ENCODE measurements around the gene MTMR12. TPM values are rescaled to one million over a fixed set of nuclear protein-coding genes. Genes with fewer than 3 reads are reported as not detected.

MTMR12 gene
- total and polyA plus RNA-seq, 2 of the 13 experiments (the other 11 are each of a cell fraction or from before 2014, with no cell fraction given), result 23.4 to 36.6 TPM

- TF ChIP-seq ZNF772 (CRISPR knock-in tag; IDR thresholded peaks at IDR 0.05) (no peak), NCOR1 (IDR thresholded peaks at IDR 0.05; ENCODE audit: borderline replicate concordance, low read length) (no peak), MXI1 (IDR thresholded peaks at IDR 0.05; ENCODE audit: borderline replicate concordance, low read depth, low read length) (0 out of 3 replicates have a peak, but pooled peaks have one; percentile 9), NR2C2 (CRISPR knock-in tag; IDR thresholded peaks at IDR 0.05; ENCODE audit: borderline replicate concordance) (no peak), ERF (CRISPR knock-in tag; IDR thresholded peaks at IDR 0.05) (no peak), TEAD3 (CRISPR knock-in tag; optimal IDR thresholded peaks at IDR 0.05; ENCODE audit: borderline replicate concordance) (no peak), ZNF292 (CRISPR knock-in tag; IDR thresholded peaks at IDR 0.05; ENCODE audit: borderline replicate concordance, low read depth) (no peak), ZBTB21 (CRISPR knock-in tag; IDR thresholded peaks at IDR 0.05) (no peak), ZFYVE20 (CRISPR knock-in tag; IDR thresholded peaks at IDR 0.05; ENCODE audit: borderline replicate concordance, low read depth) (no peak), BRF2 (CRISPR knock-in tag; IDR thresholded peaks at IDR 0.05) (no peak), KLF16 (CRISPR knock-in tag; IDR thresholded peaks at IDR 0.05) (no peak), DZIP1 (CRISPR knock-in tag; IDR thresholded peaks at IDR 0.05) (0 out of 2 replicates have a peak, but pooled peaks have one; percentile 17), ZNF530 (CRISPR knock-in tag; IDR thresholded peaks at IDR 0.05; ENCODE audit: low read depth) (no peak), DRAP1 (CRISPR knock-in tag; IDR thresholded peaks at IDR 0.05) (no peak), GABPB1 (CRISPR knock-in tag; IDR thresholded peaks at IDR 0.05) (no peak), ZNF839 (CRISPR knock-in tag; IDR thresholded peaks at IDR 0.05; ENCODE audit: borderline replicate concordance) (no peak), ZNF674 (CRISPR knock-in tag; IDR thresholded peaks at IDR 0.05; ENCODE audit: low read depth) (0 out of 2 replicates have a peak, but pooled peaks have one; percentile 15), E2F1 (CRISPR knock-in tag; IDR thresholded peaks at IDR 0.05) (0 out of 2 replicates have a peak, but pooled peaks have one; percentile 34), HDAC1 (CRISPR knock-in tag; IDR thresholded peaks at IDR 0.05) (0 out of 2 replicates have a peak, but pooled peaks have one; percentile 3), ZMYM3 (CRISPR knock-in tag; IDR thresholded peaks at IDR 0.05) (no peak), HNRNPLL (IDR thresholded peaks at IDR 0.05; ENCODE audit: low read depth, low read length, poor library complexity, severe bottlenecking) (peak; percentile 72), ZNF75D (CRISPR knock-in tag; IDR thresholded peaks at IDR 0.05; ENCODE audit: borderline replicate concordance) (no peak), KDM2A (CRISPR knock-in tag; IDR thresholded peaks at IDR 0.05; ENCODE audit: borderline replicate concordance, low read depth) (no peak), ZSCAN5A (CRISPR knock-in tag; IDR thresholded peaks at IDR 0.05; ENCODE audit: borderline replicate concordance) (0 out of 2 replicates have a peak, but pooled peaks have one; percentile 7)
These were observed 543 bp downstream of the MTMR12 start (continued) for GRCh38 chr5:32312197-32312594.

All from HepG2 (cell line).